KOPT-K1 (cell line): ENCODE results near the gene GUK1.
"Not testable (repeated sequence)": the region's sequence is repeated elsewhere in the genome, so short reads cannot be mapped to it uniquely, and the experiment has no call there.

Experiments used
- H3K27ac ChIP-seq: fragments of 200-600 bp; sonication (generic); 2 replicates; pipeline ENCODE4 v1.5.1; 2016; ENCODE audit warnings: antibody characterized with exemption, mild to moderate bottlenecking, low read depth, low read length; ENCODE audit not compliant: poor library complexity, severe bottlenecking
- H3K36me3 ChIP-seq: fragments of 200-600 bp; sonication (generic); 2 replicates; pipeline ENCODE4 v1.5.1; 2017; ENCODE audit warnings: antibody characterized with exemption, mild to moderate bottlenecking, low read length, moderate library complexity; ENCODE audit not compliant: insufficient read depth
- H3K9me3 ChIP-seq: fragments of 200-600 bp; sonication (generic); 2 replicates; pipeline ENCODE4 v1.5.1; 2017; ENCODE audit warnings: antibody characterized with exemption, low read length, mild to moderate bottlenecking; ENCODE audit not compliant: insufficient read depth, poor library complexity, severe bottlenecking

GUK1 gene

GRCh38 chr1:228177721-228178710 lies 37.9 kb downstream of the GUK1 start:
- H3K36me3 ChIP-seq = no peaks in the 10 kb centered on the region; the same call in 1 of the 2 replicates
- no peaks in the 10 kb centered on the region for H3K9me3 ChIP-seq
- H3K27ac ChIP-seq = no peak overlapping the region

- Histone ChIP-seq H3K27ac (no peak overlapping the region), H3K9me3 (no peaks in the 10 kb centered on the region), H3K36me3 (no peaks in the 10 kb centered on the region; the same call in 1 of the 2 replicates)
Measured at GRCh38 chr1:228178737-228179684, 38.9 kb downstream of the GUK1 start.

GRCh38 chr1:228180271-228180958 lies 40.3 kb downstream of the GUK1 start:
- Histone ChIP-seq H3K27ac (no peak overlapping the region), H3K36me3 (no peaks in the 10 kb centered on the region; the same call in 1 of the 2 replicates), H3K9me3 (no peaks in the 10 kb centered on the region)

- Histone ChIP-seq H3K36me3 (no peaks in the 10 kb centered on the region; the same call in 1 of the 2 replicates), H3K9me3 (no peaks in the 10 kb centered on the region), H3K27ac (no peak overlapping the region)
Measured at GRCh38 chr1:228180959-228181644, 41.0 kb downstream of the GUK1 start.

GRCh38 chr1:228181645-228182034 lies 41.6 kb downstream of the GUK1 start:
- no peaks in the 10 kb centered on the region for H3K9me3 ChIP-seq
- H3K27ac ChIP-seq = no peak overlapping the region
- no peaks in the 10 kb centered on the region; the same call in 1 of the 2 replicates for H3K36me3 ChIP-seq

- H3K27ac ChIP-seq = no peak overlapping the region
- no peaks in the 10 kb centered on the region; the same call in 1 of the 2 replicates for H3K36me3 ChIP-seq
- no peaks in the 10 kb centered on the region for H3K9me3 ChIP-seq
Measured at GRCh38 chr1:228182296-228183030, 42.4 kb downstream of the GUK1 start.

GRCh38 chr1:228184152-228184551 lies 44.1 kb downstream of the GUK1 start:
- H3K27ac ChIP-seq = no peak overlapping the region
- H3K36me3 ChIP-seq = no peaks in the 10 kb centered on the region; the same call in 1 of the 2 replicates
- H3K9me3 ChIP-seq = no peaks in the 10 kb centered on the region

GRCh38 chr1:228185641-228185965 lies 45.5 kb downstream of the GUK1 start:
- Histone ChIP-seq H3K27ac (no peak overlapping the region), H3K36me3 (no peaks in the 10 kb centered on the region; the same call in 1 of the 2 replicates), H3K9me3 (no peaks in the 10 kb centered on the region)

- not testable (repeated sequence) for H3K9me3 ChIP-seq, H3K27ac ChIP-seq, H3K36me3 ChIP-seq
Measured at GRCh38 chr1:228188249-228188648, 48.2 kb downstream of the GUK1 start.

GRCh38 chr1:228190182-228190581 lies 50.1 kb downstream of the GUK1 start:
- H3K36me3 ChIP-seq = no peaks in the 10 kb centered on the region
- no peaks in the 10 kb centered on the region for H3K9me3 ChIP-seq
- no peak overlapping the region for H3K27ac ChIP-seq

GRCh38 chr1:228190778-228191177 lies 50.7 kb downstream of the GUK1 start:
- H3K36me3 ChIP-seq = no peaks in the 10 kb centered on the region
- H3K9me3 ChIP-seq = no peaks in the 10 kb centered on the region
- no peak overlapping the region for H3K27ac ChIP-seq

GRCh38 chr1:228194436-228194835 lies 54.4 kb downstream of the GUK1 start:
- H3K36me3 ChIP-seq = no peaks in the 10 kb centered on the region
- peaks cover 11% of the 10 kb centered on the region for H3K9me3 ChIP-seq
- H3K27ac ChIP-seq = no peak overlapping the region

- Histone ChIP-seq H3K36me3 (no peaks in the 10 kb centered on the region), H3K27ac (no peak overlapping the region), H3K9me3 (peaks cover 17% of the 10 kb centered on the region)
Measured at GRCh38 chr1:228194921-228195812, 55.1 kb downstream of the GUK1 start.
